Measurements from ENCODE around the gene FAM53A. TPM values are rescaled to one million over a fixed set of nuclear protein-coding genes. Genes with fewer than 3 reads are reported as not detected.

Gene FAM53A
- total and polyA plus RNA-seq, 2 of the 4 experiments (the other 2 are of a cell fraction) = 2.0 to 3.1 TPM

DNA sequence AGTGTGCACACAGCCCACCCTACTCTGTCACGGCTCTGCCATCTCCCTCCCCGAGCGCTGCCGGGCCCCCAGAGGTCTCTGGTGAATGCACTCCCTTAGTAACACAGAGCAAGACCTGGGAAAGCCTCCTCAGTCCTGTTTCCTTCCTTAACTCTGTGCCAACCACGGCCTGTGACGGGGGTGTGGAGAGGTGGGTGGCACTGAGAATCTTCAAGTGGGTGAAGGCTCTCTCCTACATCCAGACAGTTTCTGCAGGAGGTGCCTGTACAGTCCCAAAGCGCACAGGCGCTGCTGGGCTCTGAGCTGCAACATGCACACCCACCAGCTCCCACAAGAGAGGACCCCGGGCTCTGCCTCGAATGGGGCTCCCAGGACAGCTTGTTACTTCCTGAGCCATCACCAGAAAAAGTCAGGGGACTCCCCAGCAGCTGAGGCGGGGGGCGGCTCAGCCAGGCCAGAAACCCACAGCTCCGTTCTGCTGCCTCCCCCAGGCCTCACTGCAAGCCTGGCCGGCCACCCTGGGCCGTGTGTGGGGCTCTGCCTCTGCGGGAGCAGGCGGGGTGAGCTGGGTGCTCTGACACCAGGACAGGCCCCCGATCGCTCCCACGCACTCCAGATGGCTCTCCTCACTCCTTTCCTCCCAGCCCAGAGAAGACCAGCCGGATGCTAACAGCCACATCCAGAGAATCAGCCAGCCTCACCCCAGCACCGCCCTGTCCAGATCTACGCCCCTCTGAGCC, 29.7 kb downstream of the FAM53A start:
- Histone ChIP-seq H3K4ac (ENCODE audit: low read depth, low read length) (no peak overlapping the region), H2AFZ (replicated peaks; ENCODE audit: low read length, poor library complexity) (no peak overlapping the region), H2AK5ac (ENCODE audit: low read depth, low read length) (no peak overlapping the region), H2BK15ac (ENCODE audit: low read depth, low read length) (no peak overlapping the region), H3K9me1 (ENCODE audit: insufficient read depth, low read length) (peaks cover 14% of the 10 kb centered on the region), H3K36me3 (ENCODE audit: control insufficient read depth, insufficient read depth, low read length) (no peaks in the 10 kb centered on the region), H3K9ac (ENCODE audit: low read depth, low read length) (no peak overlapping the region), H3K4me2 (ENCODE audit: low read depth, low read length) (no peak overlapping the region), H2BK5ac (ENCODE audit: low read depth, low read length, poor library complexity, severe bottlenecking) (no peak overlapping the region), H3K27me3 (ENCODE audit: control insufficient read depth, insufficient read depth, low read length) (no peaks in the 10 kb centered on the region), H4K8ac (ENCODE audit: low read depth in 2 of 2, low read length in 2 of 2) (no peak overlapping the region), H3K18ac (ENCODE audit: low read depth, low read length) (no peak overlapping the region), H2AK9ac (replicated peaks; ENCODE audit: low read depth, low read length, poor library complexity) (no peak overlapping the region), H3K14ac (replicated peaks; ENCODE audit: low read depth, low read length) (no peak overlapping the region), H2BK120ac (ENCODE audit: low read depth, low read length) (no peak overlapping the region), H3K56ac (ENCODE audit: extremely low read depth, insufficient read depth, low read length) (no peak overlapping the region), H4K5ac (ENCODE audit: low read depth, low read length) (no peak overlapping the region), H3K9me3 (ENCODE audit: control insufficient read depth, insufficient read depth, low read length) (no peaks in the 10 kb centered on the region), H3K79me1 (ENCODE audit: low read depth in 1 of 2, low read length in 2 of 2) (peaks cover 0 to 4% of the 10 kb centered on the region in 2 experiments; a peak in 1 of 4 replicates), H3K23ac (ENCODE audit: low read depth, low read length) (no peak overlapping the region), H2BK20ac (ENCODE audit: low read depth, low read length) (no peak overlapping the region), H3K4me1 (ENCODE audit: control insufficient read depth, insufficient read depth, low read length) (no peaks in the 10 kb centered on the region), H4K91ac (ENCODE audit: insufficient read depth, low read depth, low read length) (no peak overlapping the region), H3K4me3 (ENCODE audit: insufficient read depth, low read depth, low read length) (no peak overlapping the region), H4K20me1 (ENCODE audit: insufficient read depth, low read length) (peaks cover 4% of the 10 kb centered on the region), H3K27ac (ENCODE audit: insufficient read depth, low read length) (no peak overlapping the region)
- no peak for DNase-seq
- WGBS, 2 experiments (ENCODE audit: extremely low coverage in 2 of 2, insufficient read length in 1 of 2) = 92% methylated on average over 11 of the region's 23 CpGs; no CpG with 5 or more reads in 1 of the 2 experiments
- in situ Hi-C loops (cut with MboI; ENCODE audit: low sequenced_read_pairs) = no loop called here
- TF ChIP-seq POLR2A (IDR thresholded peaks at IDR 0.05; ENCODE audit: low read depth, low read length) = no peak
- TF ChIP-seq CEBPB (IDR thresholded peaks at IDR 0.05; ENCODE audit: low read depth, low read length) = no peak
- no peak for TF ChIP-seq RAD21 (IDR thresholded peaks at IDR 0.05; ENCODE audit: low read length)
- no peak for TF ChIP-seq CTCF (conservative IDR thresholded peaks at IDR 0.05; ENCODE audit: low read depth, low read length)
- no peak for TF ChIP-seq CHD1 (IDR thresholded peaks at IDR 0.05; ENCODE audit: low read depth, low read length)
- ATAC-seq (ENCODE audit: low read depth) = no peak
- BruUV-seq (replicated peaks) = no TSS peak
- dilution Hi-C loops (cut with HindIII; ENCODE audit: low sequenced_read_pairs, unreplicated experiment) = no loop called here
- ChIA-PET POLR2A (ENCODE audit: unreplicated experiment) (no interaction called here), CTCF (no interaction called here)
- intact Hi-C loops (cut with micrococcal nuclease) = no loop called here
